A673 (cell line): Measurements from ENCODE around the gene GNG7. TPM values are rescaled to one million over a fixed set of nuclear protein-coding genes. Genes with fewer than 3 reads are reported as not detected.

ENCODE experiments used
- BruUV-seq: library from RNA; stranded (reverse); fragments of 400-500 nt; replicated peaks from 2 replicates; lab custom pipeline; 2021; lab: Mats Ljungman, UMichigan
- CTCF ChIA-PET: fragments of 300-600 bp; sonication (Branson Sonifier 250); formaldehyde crosslinking; loops from one replicate; lab custom pipeline; 2022; ENCODE audit warnings: antibody characterized with exemption; lab: Charles Lee
- POLR2A ChIA-PET: fragments of 300-600 bp; sonication (Branson Sonifier 250); formaldehyde crosslinking; loops from one replicate; lab custom pipeline; 2022; ENCODE audit warnings: antibody characterized with exemption; ENCODE audit not compliant: low non-redundant PET; lab: Charles Lee
- DNase-seq: peaks from one replicate; pipeline ENCODE4 v3.0.0-alpha.2; 2015; ENCODE audit warnings: low spot score
- H3K27ac ChIP-seq: fragments of 200-600 bp; sonication (generic); 2 replicates; pipeline ENCODE4 v1.5.1; 2016; ENCODE audit warnings: mixed run types, low read depth, mild to moderate bottlenecking, mixed read lengths, antibody characterized with exemption, low read length; ENCODE audit not compliant: poor library complexity, severe bottlenecking
- H3K27me3 ChIP-seq: fragments of 200-600 bp; sonication (generic); replicated peaks from 2 replicates; pipeline ENCODE4 v1.6.1; 2017; ENCODE audit warnings: mixed run types, low read depth, mild to moderate bottlenecking, mixed read lengths, antibody characterized with exemption, low read length; ENCODE audit not compliant: insufficient read depth, poor library complexity
- H3K36me3 ChIP-seq: fragments of 200-600 bp; sonication (generic); 2 replicates; pipeline ENCODE4 v1.6.1; 2016; ENCODE audit warnings: mixed run types, mild to moderate bottlenecking, mixed read lengths, antibody characterized with exemption, low read length; ENCODE audit not compliant: insufficient read depth, poor library complexity, severe bottlenecking
- H3K4me1 ChIP-seq: fragments of 200-600 bp; sonication (generic); 2 replicates; pipeline ENCODE4 v1.6.1; 2017; ENCODE audit warnings: mixed run types, mild to moderate bottlenecking, mixed read lengths, antibody characterized with exemption, low read length; ENCODE audit not compliant: insufficient read depth, poor library complexity, severe bottlenecking
- H3K4me3 ChIP-seq: fragments of 200-600 bp; sonication (generic); 2 replicates; pipeline ENCODE4 v1.5.1; 2016; ENCODE audit warnings: low read depth, mixed run types, mild to moderate bottlenecking, mixed read lengths, low read length; ENCODE audit not compliant: poor library complexity, severe bottlenecking
- H3K9me3 ChIP-seq: fragments of 200-600 bp; sonication (generic); 2 replicates; pipeline ENCODE4 v1.6.1; 2016; ENCODE audit warnings: mixed run types, low read depth, mild to moderate bottlenecking, mixed read lengths, antibody characterized with exemption, low read length; ENCODE audit not compliant: poor library complexity, severe bottlenecking
- EZH2 ChIP-seq: fragments of 200-600 bp; sonication (generic); IDR thresholded peaks from 2 replicates; pipeline ENCODE4 v1.6.1; 2017; ENCODE audit warnings: borderline replicate concordance, low read depth, mild to moderate bottlenecking, mixed read lengths, antibody characterized with exemption, low read length; ENCODE audit not compliant: poor library complexity, severe bottlenecking
- intact Hi-C: fragments of 100-400 bp; cut with micrococcal nuclease; formaldehyde crosslinking; loops from one replicate; pipeline ENCODE4 v1.10.0; 2022; ENCODE audit not compliant: unreplicated experiment
- total RNA-seq: library from RNA; stranded (reverse); gene quantifications from 2 replicates; pipeline ENCODE4 v1.2.3, GENCODE V29; 2021
- TF ChIP-seq, protein P1 (sequence below): fragments of 300-800, 200-600 bp; sonication (generic); conservative IDR thresholded peaks from 2 replicates; pipeline ENCODE4 v1.5.1; 2017; ENCODE audit warnings: low read depth, mild to moderate bottlenecking, antibody characterized with exemption, low read length, moderate library complexity, mixed read lengths

Gene GNG7
- total RNA-seq, 1 experiment from 2014 or later = 0.30 TPM

DNA sequence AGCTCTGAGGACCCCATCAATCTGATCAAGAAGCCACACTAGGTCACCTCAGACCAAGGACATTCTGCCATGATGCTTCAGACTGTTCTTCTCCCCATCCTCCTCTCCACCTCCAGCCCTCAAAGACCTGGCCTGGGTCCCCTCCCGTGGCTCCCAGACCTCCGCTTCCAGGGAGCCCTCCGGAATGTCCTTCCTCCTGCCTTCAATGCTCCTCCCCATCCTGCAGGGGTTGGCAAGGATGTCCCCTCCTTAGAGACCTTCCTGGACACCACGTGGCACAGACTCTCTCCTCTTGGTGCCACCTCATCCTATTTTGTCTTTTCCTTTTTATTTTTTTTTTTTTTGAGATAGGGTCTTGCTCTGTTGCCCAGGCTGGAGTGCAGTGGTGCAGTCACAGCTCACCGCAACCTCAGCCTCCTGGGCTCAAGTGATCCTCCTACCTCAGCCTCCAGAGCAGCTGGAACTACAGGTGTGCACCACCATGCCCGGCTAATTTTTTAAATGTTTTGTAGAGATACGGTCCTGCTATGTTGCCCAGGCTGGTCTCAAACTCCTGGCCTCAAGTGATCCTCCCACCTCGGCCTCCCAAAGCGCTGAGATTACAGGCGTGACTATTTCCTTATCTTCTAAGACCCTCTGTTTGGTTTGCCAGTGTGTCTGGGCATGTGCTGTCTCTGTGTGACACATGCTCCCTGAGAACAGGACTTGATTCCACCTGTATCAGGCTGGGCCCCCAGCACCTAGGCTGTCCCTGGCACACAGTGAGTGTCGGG lies 84.9 kb downstream of the GNG7 start:
- DNase-seq = no peak
- no peaks in the 10 kb centered on the region for H3K4me1 ChIP-seq
- POLR2A ChIA-PET = interaction anchor here (0.8 kb wide), 1 partner anchor 141 kb away, joined by 3 read pairs; no protein-coding TSS in a partner anchor
- intact Hi-C loops = loop anchor here (10.0 kb wide), 2 partner anchors 223 to 463 kb away; partner anchors contain the start of gene AP3D1
- CTCF ChIA-PET = interaction anchor here (0.8 kb wide), 1 partner anchor 38 kb away, joined by 3 read pairs; no protein-coding TSS in a partner anchor
- no peaks in the 10 kb centered on the region for H3K27me3 ChIP-seq
- no peak overlapping the region for H3K27ac ChIP-seq
- no TSS peak for BruUV-seq
- no peak overlapping the region for H3K4me3 ChIP-seq
- H3K9me3 ChIP-seq = no peaks in the 10 kb centered on the region
- no peaks in the 10 kb centered on the region for H3K36me3 ChIP-seq
- TF ChIP-seq, protein P1, sequence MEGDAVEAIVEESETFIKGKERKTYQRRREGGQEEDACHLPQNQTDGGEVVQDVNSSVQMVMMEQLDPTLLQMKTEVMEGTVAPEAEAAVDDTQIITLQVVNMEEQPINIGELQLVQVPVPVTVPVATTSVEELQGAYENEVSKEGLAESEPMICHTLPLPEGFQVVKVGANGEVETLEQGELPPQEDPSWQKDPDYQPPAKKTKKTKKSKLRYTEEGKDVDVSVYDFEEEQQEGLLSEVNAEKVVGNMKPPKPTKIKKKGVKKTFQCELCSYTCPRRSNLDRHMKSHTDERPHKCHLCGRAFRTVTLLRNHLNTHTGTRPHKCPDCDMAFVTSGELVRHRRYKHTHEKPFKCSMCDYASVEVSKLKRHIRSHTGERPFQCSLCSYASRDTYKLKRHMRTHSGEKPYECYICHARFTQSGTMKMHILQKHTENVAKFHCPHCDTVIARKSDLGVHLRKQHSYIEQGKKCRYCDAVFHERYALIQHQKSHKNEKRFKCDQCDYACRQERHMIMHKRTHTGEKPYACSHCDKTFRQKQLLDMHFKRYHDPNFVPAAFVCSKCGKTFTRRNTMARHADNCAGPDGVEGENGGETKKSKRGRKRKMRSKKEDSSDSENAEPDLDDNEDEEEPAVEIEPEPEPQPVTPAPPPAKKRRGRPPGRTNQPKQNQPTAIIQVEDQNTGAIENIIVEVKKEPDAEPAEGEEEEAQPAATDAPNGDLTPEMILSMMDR = no peak
- TF ChIP-seq EZH2 = no peak

DNA sequence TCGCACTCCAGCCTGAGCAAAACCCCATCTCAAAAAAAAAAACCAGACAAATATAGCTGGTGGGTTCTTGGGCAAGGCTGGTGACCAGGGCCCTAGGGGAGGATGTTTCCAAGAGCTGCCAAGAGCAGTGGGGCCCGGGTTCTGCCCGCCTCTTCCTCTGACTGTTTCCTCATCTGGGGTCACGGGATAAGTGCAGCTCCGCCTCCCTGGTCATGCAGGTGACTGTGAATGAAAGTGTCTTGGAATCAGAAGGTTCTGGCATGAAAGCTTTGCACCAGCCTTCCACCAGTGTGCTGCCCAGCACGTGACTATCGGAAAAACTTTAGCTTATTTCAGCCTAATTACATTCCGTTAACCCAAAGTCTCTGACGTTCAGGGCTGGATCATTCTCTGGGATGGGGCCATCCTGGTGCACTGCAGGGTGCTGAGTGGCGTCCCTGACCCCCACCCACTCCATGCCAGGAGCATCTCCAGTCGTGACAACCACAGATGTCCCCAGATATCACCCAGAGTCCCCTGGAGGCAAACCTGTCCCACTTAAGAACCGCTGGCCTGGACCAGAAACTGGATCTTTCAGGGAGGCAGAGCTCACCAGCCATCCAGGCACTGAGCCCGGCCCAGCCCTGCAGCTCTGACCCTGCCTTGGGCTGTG lies 85.6 kb downstream of the GNG7 start:
- Histone ChIP-seq H3K4me3 (no peak overlapping the region), H3K27me3 (no peaks in the 10 kb centered on the region), H3K9me3 (no peaks in the 10 kb centered on the region), H3K27ac (no peak overlapping the region), H3K4me1 (no peaks in the 10 kb centered on the region), H3K36me3 (no peaks in the 10 kb centered on the region)
- no TSS peak for BruUV-seq
- DNase-seq = no peak
- intact Hi-C loops = loop anchor here (10.0 kb wide), 2 partner anchors 222 to 462 kb away; partner anchors contain the start of gene AP3D1
- no peak for TF ChIP-seq EZH2
- TF ChIP-seq, protein P1 = no peak
- ChIA-PET POLR2A (interaction anchor here (0.8 kb wide), 1 partner anchor 140 kb away, joined by 3 read pairs; no protein-coding TSS in a partner anchor), CTCF (interaction anchor here (0.8 kb wide), 1 partner anchor 37 kb away, joined by 3 read pairs; no protein-coding TSS in a partner anchor)

DNA sequence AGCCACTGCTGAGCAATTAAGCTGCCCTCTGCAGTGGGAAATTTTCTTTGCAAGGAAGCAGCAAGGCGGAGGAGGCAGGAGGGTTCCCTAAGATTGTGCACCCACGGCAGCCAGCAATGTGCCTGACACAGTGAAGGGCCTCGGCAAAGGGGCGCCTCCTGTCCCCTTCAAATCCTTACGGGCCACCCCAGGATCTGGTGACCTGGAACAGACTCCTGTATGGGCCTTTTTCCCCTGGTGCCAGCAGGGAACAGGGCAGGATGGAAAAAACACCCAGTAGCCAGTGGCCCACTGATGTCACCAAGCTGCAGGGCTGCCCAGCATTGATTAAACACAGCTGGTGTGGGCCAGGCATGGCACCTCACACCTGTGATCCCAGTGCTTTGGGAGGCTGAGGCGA lies 86.7 kb downstream of the GNG7 start:
- ChIA-PET CTCF (no interaction called here), POLR2A (no interaction called here)
- H3K36me3 ChIP-seq = no peaks in the 10 kb centered on the region
- no peak overlapping the region for H3K4me3 ChIP-seq
- no peak for TF ChIP-seq EZH2
- TF ChIP-seq, protein P1 = no peak
- DNase-seq = no peak
- BruUV-seq = no TSS peak
- intact Hi-C loops = loop anchor here (10.0 kb wide), 2 partner anchors 221 to 461 kb away; partner anchors contain the start of gene AP3D1
- no peak overlapping the region for H3K27ac ChIP-seq
- H3K9me3 ChIP-seq = no peaks in the 10 kb centered on the region
- H3K4me1 ChIP-seq = no peaks in the 10 kb centered on the region
- no peaks in the 10 kb centered on the region for H3K27me3 ChIP-seq
